ENCODE data around the gene CEP68.
"Not testable (repeated sequence)": the region's sequence is repeated elsewhere in the genome, so short reads cannot be mapped to it uniquely, and the experiment has no call there.

Gene CEP68

DNA sequence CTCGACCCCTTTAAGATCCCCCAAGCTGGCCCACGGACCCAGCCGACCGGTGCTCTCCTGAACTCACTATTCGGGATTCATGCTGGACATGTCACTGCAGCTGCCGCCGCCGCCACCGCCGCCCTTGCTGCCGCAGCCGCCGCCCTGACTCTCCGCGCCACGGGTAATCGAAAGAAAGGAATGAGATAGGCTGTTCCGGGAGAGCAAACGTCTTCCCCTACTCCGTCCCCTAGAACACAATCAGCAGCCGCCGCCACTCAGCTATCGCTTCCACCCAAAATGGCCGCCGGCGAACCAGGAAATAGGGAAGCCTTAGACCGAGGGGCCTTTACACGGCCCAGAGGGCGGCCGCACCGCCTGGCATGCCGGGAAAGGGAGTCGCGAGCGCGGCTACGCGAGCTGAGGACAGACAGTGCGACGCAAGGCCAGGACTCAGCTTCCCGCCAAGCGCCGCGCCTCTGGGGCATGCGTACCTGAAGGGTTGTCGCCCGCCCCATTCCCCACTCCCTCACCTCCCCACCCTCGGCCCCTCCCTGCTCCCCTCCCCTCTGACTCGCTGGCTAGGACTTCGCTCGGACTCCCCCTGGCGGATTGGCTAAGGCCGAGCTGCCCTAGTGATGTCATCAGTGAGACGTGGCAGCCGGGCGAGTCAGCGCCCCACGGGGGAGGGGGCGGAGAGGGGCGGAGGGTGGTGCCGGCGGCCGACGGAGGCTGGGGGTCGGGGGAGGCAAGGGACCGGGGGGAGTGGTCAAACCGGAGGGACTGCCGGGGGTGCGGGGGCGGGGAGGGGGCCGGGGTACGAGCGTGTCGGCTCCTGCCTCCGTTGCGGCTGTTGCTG is 73.8 kb downstream of the CEP68 start, which contains the start of gene RAB1A:
Gene RAB1A, minus strand, starts transcription at position 281 of the 838 bp plus-strand sequence. Its CDS starts 191 bp downstream, at position 90.
- DNase-seq (ENCODE audit: low spot score): peak; percentile 99

DNA sequence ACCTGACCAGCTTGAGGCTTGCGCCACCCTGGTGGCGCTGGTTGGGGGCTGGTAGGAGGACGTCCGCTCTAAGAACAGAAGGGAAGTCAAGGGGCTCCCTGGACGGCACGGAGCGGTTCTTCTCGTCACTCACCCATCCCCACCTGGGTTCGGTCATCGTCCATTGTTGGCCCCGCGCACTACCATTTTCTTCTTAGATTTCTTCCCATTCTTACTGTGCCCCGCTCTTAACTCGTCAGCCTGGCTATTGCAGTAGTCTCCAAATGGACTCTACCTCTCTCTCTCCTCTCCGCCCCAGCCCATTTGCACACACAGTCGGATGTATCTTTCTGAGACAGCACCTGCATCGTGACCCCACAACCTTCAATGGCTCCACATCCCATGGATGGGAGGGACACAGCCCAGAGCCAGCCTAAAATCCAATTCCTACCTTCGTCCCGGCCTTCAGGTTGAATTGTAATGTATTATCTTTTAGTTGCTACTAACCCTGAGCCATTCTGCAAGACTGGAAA is 74.5 kb downstream of the CEP68 start:
- no peak for DNase-seq (ENCODE audit: low spot score)

DNA sequence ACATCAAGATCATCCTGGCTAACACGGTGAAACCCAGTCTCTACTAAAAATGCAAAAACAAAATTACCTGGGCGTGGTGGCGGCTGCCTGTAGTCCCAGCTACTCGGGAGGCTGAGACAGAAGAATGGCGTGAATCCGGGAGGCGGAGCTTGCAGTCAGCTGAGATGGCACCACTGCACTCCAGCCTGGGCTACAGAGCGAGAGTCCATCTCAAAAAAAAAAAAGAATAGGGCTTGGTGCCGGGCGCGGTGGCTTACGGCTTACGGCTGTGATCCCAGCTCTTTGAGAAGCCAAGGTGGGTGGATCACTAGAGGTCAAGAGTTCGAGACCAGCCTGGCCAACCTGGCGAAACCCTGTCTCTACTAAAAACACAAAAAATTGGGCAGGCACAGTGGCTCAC is 76.7 kb downstream of the CEP68 start:
- not testable (repeated sequence) for DNase-seq (ENCODE audit: low spot score)

DNA sequence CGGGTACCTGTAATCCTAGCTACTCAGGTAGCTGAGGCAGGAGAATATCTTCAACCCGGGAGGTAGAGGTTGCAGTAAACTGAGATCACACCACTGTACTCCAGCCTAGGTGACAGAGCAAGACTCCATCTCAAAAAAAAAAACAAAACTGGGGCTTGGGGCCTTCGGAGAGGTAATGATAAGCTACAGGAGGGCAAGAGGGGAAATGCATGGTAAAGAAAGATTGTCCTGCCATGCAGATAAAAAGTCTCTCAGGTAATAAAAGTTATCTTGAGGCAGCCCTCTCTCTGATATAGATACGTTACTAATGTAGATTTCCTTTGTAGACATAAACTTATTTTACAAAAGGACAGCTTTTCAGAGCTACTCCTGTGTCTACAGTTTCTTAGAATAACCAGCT is 77.4 kb downstream of the CEP68 start:
- DNase-seq (ENCODE audit: low spot score): no peak

DNA sequence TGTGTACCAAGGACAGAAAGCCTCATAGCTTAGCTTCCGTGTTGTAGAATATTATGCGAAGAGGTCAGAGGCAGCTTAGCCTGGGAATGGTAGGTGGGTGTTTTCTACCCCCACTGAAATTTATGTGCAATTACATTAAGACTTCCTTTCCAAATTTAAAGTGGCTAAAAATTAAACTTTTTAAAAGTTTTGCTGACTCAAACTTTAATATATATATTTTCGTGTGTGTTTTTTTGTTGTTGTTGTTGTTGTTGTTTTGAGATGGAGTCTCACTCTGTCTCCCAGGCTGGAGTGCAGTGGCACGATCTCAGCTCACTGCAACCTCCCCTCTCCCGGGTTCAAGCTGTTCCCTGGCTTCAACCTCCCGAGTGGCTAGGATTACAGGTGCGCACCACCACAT is 77.9 kb downstream of the CEP68 start:
- no peak for DNase-seq (ENCODE audit: low spot score)

DNA sequence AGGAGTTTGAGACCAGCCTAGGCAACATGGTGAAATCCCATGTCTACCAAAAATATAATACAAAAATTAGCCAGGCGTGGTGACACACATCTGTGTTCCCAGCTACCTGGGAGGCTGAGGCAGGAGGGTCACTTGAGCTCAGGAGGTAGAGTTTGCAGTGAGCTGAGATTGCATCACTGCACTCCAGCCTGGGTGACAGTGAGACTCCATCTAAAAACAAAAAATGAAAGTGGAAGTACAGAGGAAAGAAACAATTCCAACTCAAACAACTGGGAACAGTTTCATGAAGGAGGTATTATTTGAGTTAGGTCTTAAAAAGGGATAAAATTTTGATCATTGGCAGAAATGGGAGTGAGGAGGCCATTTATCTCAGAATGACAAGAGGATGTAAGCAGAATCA is 80.0 kb downstream of the CEP68 start:
- DNase-seq (ENCODE audit: low spot score): no peak
